ENCODE measurements around the gene TMC5.
"Not testable (repeated sequence)": the region's sequence is repeated elsewhere in the genome, so short reads cannot be mapped to it uniquely, and the experiment has no call there.

The TMC5 gene

GRCh38 chr16:19540241-19540970 lies 122.7 kb downstream of the TMC5 start:
- DNase-seq (ENCODE audit: low spot score): no peak

- DNase-seq (ENCODE audit: low spot score): no peak
These were observed 124.6 kb downstream of the TMC5 start for GRCh38 chr16:19542138-19542821.

- DNase-seq (ENCODE audit: low spot score): not testable (repeated sequence)
These were observed 125.8 kb downstream of the TMC5 start for GRCh38 chr16:19543278-19543996.

DNA sequence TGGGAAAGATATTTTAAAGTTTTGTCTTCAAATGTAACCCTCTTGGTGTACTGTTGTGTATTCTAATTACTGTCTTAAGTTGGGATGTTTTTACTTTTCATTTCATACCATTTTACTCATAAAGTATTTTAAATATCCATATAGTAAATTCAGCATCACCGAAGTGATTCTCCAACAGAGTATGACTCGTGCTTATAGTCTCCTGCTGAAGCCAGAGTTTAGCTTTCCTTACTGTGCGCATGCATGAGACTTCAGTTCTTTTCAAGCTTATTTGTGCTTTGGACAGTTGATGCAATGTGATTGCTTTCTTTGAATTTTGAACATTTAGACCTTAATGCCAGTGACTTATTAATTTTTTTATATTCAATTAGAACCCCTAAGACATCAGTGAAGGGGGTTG lies 130.5 kb downstream of the TMC5 start:
- no peak for DNase-seq (ENCODE audit: low spot score)

All from NAMALWA (cell line).